ENCODE measurements around the gene POLR1D.

Gene POLR1D, protein sequence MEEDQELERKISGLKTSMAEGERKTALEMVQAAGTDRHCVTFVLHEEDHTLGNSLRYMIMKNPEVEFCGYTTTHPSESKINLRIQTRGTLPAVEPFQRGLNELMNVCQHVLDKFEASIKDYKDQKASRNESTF

DNA sequence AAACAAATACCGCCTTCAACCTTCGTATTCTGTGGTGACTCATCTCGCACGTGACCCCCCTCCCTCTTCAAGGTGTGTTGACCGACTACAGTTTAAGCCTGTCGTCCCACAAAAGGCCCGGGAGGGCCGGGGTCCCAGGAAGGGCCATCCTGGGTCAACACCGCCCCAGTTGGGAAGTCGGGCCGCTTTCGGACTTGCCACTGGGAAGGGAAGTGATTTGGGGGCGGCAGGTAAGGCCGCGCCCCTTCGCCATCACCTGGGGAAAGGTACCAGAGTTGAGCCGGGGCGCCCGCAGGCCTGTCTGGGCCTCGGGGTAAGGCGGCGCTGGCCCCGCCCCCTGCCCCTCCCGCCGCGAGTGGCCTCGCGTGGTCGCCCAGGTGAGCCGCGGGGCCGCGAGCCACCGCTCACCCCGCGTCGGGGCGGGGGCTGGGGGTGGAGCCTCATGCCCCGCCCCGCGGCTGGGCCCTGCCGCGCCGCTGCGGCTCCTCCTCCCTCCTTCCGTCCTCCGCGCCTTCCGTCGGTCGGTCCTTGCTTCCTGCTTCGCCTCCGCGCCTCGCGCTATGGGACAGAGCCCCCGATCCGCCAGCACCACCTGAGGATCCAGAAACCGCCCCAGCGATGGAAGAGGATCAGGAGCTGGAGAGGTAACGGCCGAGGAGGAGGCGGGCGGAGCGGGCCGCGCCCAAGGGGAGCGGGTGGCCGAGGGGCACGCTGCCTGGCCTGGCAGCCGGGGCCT is at the start of gene POLR1D:
TSS of gene POLR1D (plus strand) at position 527 of the 736 bp plus-strand sequence. CDS start at position 619, 92 bp downstream.
- no peaks in the 10 kb centered on the region for H3K9me3 ChIP-seq (ENCODE audit: control insufficient read depth in 1 of 2, low read length in 2 of 2)
- peak within 1 kb of the TSS; percentile 86 to 88 for H3K4me3 ChIP-seq (ENCODE audit: low read depth in 1 of 2, low read length in 2 of 2)
- H3K36me3 ChIP-seq (ENCODE audit: control insufficient read depth in 1 of 2, insufficient read depth in 2 of 2, low read length in 2 of 2): peaks cover 0 to 7% of the 10 kb centered on the region in 2 donors
- peaks cover 11 to 20% of the 10 kb centered on the region in 2 donors for H3K4me1 ChIP-seq (ENCODE audit: control insufficient read depth in 1 of 2, insufficient read depth in 2 of 2, low read length in 2 of 2)
- no peaks in the 10 kb centered on the region for H3K27me3 ChIP-seq (ENCODE audit: low read depth, low read length)
- peak within 1 kb of the TSS; percentile 93 for H3K27ac ChIP-seq (ENCODE audit: low read length)

- Histone ChIP-seq H3K36me3 (ENCODE audit: control insufficient read depth in 1 of 2, insufficient read depth in 2 of 2, low read length in 2 of 2) (peaks cover 11 to 21% of the 10 kb centered on the region in 2 donors), H3K27ac (ENCODE audit: low read length) (no peak overlapping the region), H3K4me1 (ENCODE audit: control insufficient read depth in 1 of 2, insufficient read depth in 2 of 2, low read length in 2 of 2) (peaks cover 0 to 3% of the 10 kb centered on the region in 2 donors), H3K27me3 (ENCODE audit: low read depth, low read length) (no peaks in the 10 kb centered on the region), H3K9me3 (ENCODE audit: control insufficient read depth in 1 of 2, low read length in 2 of 2) (no peaks in the 10 kb centered on the region), H3K4me3 (ENCODE audit: low read depth in 1 of 2, low read length in 2 of 2) (no peak overlapping the region)
Observed at GRCh38 chr13:27572234-27572901, 49.3 kb upstream of the POLR1D start.

DNA sequence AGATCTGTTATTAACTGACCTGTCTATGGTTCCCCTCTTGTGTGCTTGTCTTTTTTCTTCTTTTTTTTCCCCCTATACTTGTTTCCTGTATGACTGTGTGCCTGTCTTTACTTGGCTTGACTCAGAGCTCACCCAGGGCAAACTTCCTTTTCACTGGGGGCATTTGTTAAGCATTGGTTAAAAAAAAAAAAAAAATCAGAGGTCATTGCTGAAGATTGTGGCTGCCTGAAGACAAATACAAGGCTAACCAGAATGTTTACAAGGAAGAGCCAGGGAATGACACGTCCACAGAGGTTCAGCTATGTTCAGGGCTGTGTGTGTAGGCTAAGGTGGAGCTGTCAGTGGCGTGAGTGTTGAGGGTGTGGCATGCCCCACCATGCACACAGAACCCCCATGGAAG is 48.4 kb upstream of the POLR1D start:
- Histone ChIP-seq H3K4me3 (ENCODE audit: low read depth in 1 of 2, low read length in 2 of 2) (no peak overlapping the region), H3K4me1 (ENCODE audit: control insufficient read depth in 1 of 2, insufficient read depth in 2 of 2, low read length in 2 of 2) (peaks cover 0 to 3% of the 10 kb centered on the region in 2 donors), H3K36me3 (ENCODE audit: control insufficient read depth in 1 of 2, insufficient read depth in 2 of 2, low read length in 2 of 2) (peaks cover 3 to 13% of the 10 kb centered on the region in 2 donors), H3K27ac (ENCODE audit: low read length) (no peak overlapping the region), H3K27me3 (ENCODE audit: low read depth, low read length) (no peaks in the 10 kb centered on the region), H3K9me3 (ENCODE audit: control insufficient read depth in 1 of 2, low read length in 2 of 2) (no peaks in the 10 kb centered on the region)

DNA sequence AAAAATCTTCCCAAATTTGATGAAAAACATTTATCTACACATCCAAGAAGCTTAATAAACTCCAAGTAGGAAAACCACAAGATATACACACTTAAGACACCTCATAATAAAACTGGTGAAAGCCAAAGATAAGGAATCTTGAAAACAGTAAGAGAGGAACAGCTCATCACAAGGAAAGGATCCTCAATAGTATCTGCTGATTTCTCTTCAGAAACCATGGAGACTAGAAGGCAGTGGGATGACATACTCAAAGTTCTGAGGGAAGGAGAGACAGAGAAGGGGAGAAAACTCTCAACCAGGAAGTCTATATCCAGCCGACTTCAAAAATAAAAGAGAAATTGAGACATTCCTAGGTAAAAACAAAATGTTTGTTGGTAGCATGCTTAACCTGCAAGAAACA is 47.0 kb upstream of the POLR1D start:
- Histone ChIP-seq H3K27me3 (ENCODE audit: low read depth, low read length) (no peaks in the 10 kb centered on the region), H3K4me1 (ENCODE audit: control insufficient read depth in 1 of 2, insufficient read depth in 2 of 2, low read length in 2 of 2) (peaks cover 0 to 3% of the 10 kb centered on the region in 2 donors), H3K9me3 (ENCODE audit: control insufficient read depth in 1 of 2, low read length in 2 of 2) (no peaks in the 10 kb centered on the region), H3K4me3 (ENCODE audit: low read depth in 1 of 2, low read length in 2 of 2) (no peak overlapping the region), H3K36me3 (ENCODE audit: control insufficient read depth in 1 of 2, insufficient read depth in 2 of 2, low read length in 2 of 2) (peaks cover 0 to under 1% of the 10 kb centered on the region in 2 donors), H3K27ac (ENCODE audit: low read length) (no peak overlapping the region)

DNA sequence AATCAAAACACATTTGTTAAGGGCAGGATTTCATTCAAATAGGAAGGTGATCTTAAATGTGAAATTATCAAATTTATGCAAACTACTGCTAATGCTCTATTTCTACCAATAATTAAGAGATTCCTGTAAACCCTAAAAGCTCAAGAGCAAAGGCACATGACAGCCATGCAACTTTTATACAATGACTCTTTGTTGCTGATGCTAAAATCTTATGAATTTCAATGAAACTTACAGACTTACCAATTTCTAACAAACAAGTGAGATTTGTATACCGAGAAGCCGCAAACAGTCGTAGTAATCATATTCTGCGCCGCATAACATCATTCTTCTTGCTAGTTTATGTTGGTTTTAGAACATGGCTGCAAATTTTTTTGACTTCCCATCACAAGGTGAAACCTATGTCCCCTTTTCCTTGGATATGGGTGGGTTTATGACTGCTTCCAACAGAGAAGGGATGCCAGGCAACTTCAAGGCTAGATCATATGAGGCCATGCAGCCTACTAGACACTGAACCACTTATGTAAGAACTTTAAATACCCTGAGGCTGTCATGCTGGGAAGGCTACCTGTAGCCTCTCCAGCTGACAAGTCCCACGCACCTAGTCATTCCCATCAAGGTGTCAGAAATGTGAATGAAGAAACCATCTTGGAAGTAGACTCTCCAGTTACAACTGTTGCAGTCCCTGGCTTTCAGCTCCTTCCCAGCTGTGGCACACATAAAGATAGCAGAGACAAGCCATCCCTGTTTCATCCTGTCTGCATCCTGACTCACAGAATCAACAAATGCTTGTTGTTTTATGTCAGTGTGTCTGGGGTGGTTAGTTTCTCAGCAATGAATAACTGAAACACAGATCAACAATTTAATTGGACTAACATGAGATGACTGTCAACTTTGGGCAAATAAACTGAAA is 43.3 kb upstream of the POLR1D start:
- Histone ChIP-seq H3K27ac (ENCODE audit: low read length) (no peak overlapping the region), H3K36me3 (ENCODE audit: control insufficient read depth in 1 of 2, insufficient read depth in 2 of 2, low read length in 2 of 2) (no peaks in the 10 kb centered on the region), H3K9me3 (ENCODE audit: control insufficient read depth in 1 of 2, low read length in 2 of 2) (no peaks in the 10 kb centered on the region), H3K27me3 (ENCODE audit: low read depth, low read length) (no peaks in the 10 kb centered on the region), H3K4me3 (ENCODE audit: low read depth in 1 of 2, low read length in 2 of 2) (no peak overlapping the region), H3K4me1 (ENCODE audit: control insufficient read depth in 1 of 2, insufficient read depth in 2 of 2, low read length in 2 of 2) (no peaks in the 10 kb centered on the region)

- H3K27ac ChIP-seq (ENCODE audit: low read length): no peak overlapping the region
- no peaks in the 10 kb centered on the region for H3K36me3 ChIP-seq (ENCODE audit: control insufficient read depth in 1 of 2, insufficient read depth in 2 of 2, low read length in 2 of 2)
- no peaks in the 10 kb centered on the region for H3K27me3 ChIP-seq (ENCODE audit: low read depth, low read length)
- H3K4me1 ChIP-seq (ENCODE audit: control insufficient read depth in 1 of 2, insufficient read depth in 2 of 2, low read length in 2 of 2): peaks cover 0 to 10% of the 10 kb centered on the region in 2 donors
- H3K9me3 ChIP-seq (ENCODE audit: control insufficient read depth in 1 of 2, low read length in 2 of 2): no peaks in the 10 kb centered on the region
- H3K4me3 ChIP-seq (ENCODE audit: low read depth in 1 of 2, low read length in 2 of 2): no peak overlapping the region
Observed at GRCh38 chr13:27583645-27584044, 38.0 kb upstream of the POLR1D start.

- H3K4me3 ChIP-seq (ENCODE audit: low read depth in 1 of 2, low read length in 2 of 2): no peak overlapping the region
- H3K27ac ChIP-seq (ENCODE audit: low read length): no peak overlapping the region
- peaks cover 0 to 10% of the 10 kb centered on the region in 2 donors for H3K4me1 ChIP-seq (ENCODE audit: control insufficient read depth in 1 of 2, insufficient read depth in 2 of 2, low read length in 2 of 2)
- H3K36me3 ChIP-seq (ENCODE audit: control insufficient read depth in 1 of 2, insufficient read depth in 2 of 2, low read length in 2 of 2): no peaks in the 10 kb centered on the region
- no peaks in the 10 kb centered on the region for H3K27me3 ChIP-seq (ENCODE audit: low read depth, low read length)
- no peaks in the 10 kb centered on the region for H3K9me3 ChIP-seq (ENCODE audit: control insufficient read depth in 1 of 2, low read length in 2 of 2)
Observed at GRCh38 chr13:27587095-27587746, 34.5 kb upstream of the POLR1D start.

DNA sequence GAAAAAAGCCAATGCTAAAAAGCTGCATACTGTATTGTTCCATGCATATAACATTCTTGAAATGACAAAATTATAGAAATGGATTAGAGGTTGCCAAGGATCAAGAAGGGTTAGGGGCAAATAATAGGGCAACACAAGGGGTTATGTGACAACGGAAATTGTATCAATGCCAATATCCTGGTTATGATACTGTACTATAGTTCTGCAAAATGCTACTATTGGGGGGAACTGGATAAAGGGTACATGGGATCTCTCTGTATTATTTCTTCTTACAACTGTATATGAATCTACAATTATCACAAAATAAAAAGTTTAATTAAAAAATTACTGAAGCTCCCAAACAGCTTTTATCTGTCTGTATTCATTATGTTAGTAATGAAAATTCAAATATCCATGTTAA is 33.3 kb upstream of the POLR1D start:
- H3K36me3 ChIP-seq (ENCODE audit: control insufficient read depth in 1 of 2, insufficient read depth in 2 of 2, low read length in 2 of 2): no peaks in the 10 kb centered on the region
- H3K27ac ChIP-seq (ENCODE audit: low read length): no peak overlapping the region
- H3K4me1 ChIP-seq (ENCODE audit: control insufficient read depth in 1 of 2, insufficient read depth in 2 of 2, low read length in 2 of 2): peaks cover 0 to 10% of the 10 kb centered on the region in 2 donors
- H3K4me3 ChIP-seq (ENCODE audit: low read depth in 1 of 2, low read length in 2 of 2): no peak overlapping the region
- no peaks in the 10 kb centered on the region for H3K27me3 ChIP-seq (ENCODE audit: low read depth, low read length)
- H3K9me3 ChIP-seq (ENCODE audit: control insufficient read depth in 1 of 2, low read length in 2 of 2): no peaks in the 10 kb centered on the region

DNA sequence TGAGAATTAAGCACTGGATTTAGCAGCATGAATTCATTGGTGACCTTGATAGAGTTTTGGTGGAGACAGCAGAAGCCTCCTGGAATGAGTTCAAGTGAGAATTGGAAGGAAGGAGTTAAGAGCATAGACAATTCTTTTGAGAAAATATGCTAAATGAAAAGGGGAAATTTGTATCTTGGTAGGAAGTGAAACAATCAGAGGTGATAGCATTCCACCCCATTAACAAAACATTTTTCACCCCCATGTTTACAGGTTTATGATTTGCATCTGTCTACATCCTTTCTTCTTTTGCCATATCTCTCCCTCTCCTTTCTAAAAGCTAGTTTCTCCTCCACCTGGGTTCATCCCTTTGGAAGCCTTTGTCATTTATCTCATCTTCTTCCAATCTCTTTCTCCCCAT is 28.8 kb upstream of the POLR1D start:
- Histone ChIP-seq H3K27ac (ENCODE audit: low read length) (no peak overlapping the region), H3K36me3 (ENCODE audit: control insufficient read depth in 1 of 2, insufficient read depth in 2 of 2, low read length in 2 of 2) (no peaks in the 10 kb centered on the region), H3K4me3 (ENCODE audit: low read depth in 1 of 2, low read length in 2 of 2) (no peak overlapping the region), H3K27me3 (ENCODE audit: low read depth, low read length) (no peaks in the 10 kb centered on the region), H3K9me3 (ENCODE audit: control insufficient read depth in 1 of 2, low read length in 2 of 2) (no peaks in the 10 kb centered on the region), H3K4me1 (ENCODE audit: control insufficient read depth in 1 of 2, insufficient read depth in 2 of 2, low read length in 2 of 2) (no peaks in the 10 kb centered on the region)

DNA sequence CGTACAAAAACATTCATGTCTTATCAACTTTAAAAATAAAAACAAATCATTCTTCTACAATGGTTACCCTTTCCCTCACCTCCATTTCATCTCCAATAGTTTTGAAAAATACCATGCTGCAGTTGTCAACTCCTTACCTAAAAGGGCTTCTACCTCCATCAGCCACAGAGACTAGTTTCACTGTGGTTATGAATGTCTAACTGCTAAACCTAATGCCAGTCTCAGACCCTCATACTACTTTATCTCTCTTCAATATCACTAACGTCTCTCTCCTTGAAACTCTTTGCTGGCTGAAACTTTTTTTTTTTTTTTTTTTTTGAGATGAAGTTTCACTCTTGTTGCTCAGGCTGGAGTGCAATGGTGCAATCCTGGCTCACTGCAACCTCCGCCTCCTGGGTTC is 28.4 kb upstream of the POLR1D start:
- Histone ChIP-seq H3K27me3 (ENCODE audit: low read depth, low read length) (no peaks in the 10 kb centered on the region), H3K4me3 (ENCODE audit: low read depth in 1 of 2, low read length in 2 of 2) (no peak overlapping the region), H3K4me1 (ENCODE audit: control insufficient read depth in 1 of 2, insufficient read depth in 2 of 2, low read length in 2 of 2) (no peaks in the 10 kb centered on the region), H3K9me3 (ENCODE audit: control insufficient read depth in 1 of 2, low read length in 2 of 2) (no peaks in the 10 kb centered on the region), H3K36me3 (ENCODE audit: control insufficient read depth in 1 of 2, insufficient read depth in 2 of 2, low read length in 2 of 2) (no peaks in the 10 kb centered on the region), H3K27ac (ENCODE audit: low read length) (no peak overlapping the region)
